22Rv1 (cell line): ENCODE measurements around the gene UNC5C.

Experiments
- ZFX ChIP-seq: fragments of 450-650 bp; IDR thresholded peaks from 2 replicates; pipeline ENCODE4 v1.6.1; 2017; ENCODE audit warnings: antibody characterized with exemption, borderline replicate concordance
- TF ChIP-seq, protein P1 (sequence below): fragments of 450-650 bp; IDR thresholded peaks from 2 replicates; pipeline ENCODE4 v1.5.1; 2017; ENCODE audit warnings: mild to moderate bottlenecking

- TF ChIP-seq, protein P1, sequence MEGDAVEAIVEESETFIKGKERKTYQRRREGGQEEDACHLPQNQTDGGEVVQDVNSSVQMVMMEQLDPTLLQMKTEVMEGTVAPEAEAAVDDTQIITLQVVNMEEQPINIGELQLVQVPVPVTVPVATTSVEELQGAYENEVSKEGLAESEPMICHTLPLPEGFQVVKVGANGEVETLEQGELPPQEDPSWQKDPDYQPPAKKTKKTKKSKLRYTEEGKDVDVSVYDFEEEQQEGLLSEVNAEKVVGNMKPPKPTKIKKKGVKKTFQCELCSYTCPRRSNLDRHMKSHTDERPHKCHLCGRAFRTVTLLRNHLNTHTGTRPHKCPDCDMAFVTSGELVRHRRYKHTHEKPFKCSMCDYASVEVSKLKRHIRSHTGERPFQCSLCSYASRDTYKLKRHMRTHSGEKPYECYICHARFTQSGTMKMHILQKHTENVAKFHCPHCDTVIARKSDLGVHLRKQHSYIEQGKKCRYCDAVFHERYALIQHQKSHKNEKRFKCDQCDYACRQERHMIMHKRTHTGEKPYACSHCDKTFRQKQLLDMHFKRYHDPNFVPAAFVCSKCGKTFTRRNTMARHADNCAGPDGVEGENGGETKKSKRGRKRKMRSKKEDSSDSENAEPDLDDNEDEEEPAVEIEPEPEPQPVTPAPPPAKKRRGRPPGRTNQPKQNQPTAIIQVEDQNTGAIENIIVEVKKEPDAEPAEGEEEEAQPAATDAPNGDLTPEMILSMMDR, result no peak
- TF ChIP-seq ZFX, result no peak
Measured at GRCh38 chr4:95186666-95187065, 362.1 kb downstream of the UNC5C start.
